ENCODE measurements around the gene CRKL.

DNA sequence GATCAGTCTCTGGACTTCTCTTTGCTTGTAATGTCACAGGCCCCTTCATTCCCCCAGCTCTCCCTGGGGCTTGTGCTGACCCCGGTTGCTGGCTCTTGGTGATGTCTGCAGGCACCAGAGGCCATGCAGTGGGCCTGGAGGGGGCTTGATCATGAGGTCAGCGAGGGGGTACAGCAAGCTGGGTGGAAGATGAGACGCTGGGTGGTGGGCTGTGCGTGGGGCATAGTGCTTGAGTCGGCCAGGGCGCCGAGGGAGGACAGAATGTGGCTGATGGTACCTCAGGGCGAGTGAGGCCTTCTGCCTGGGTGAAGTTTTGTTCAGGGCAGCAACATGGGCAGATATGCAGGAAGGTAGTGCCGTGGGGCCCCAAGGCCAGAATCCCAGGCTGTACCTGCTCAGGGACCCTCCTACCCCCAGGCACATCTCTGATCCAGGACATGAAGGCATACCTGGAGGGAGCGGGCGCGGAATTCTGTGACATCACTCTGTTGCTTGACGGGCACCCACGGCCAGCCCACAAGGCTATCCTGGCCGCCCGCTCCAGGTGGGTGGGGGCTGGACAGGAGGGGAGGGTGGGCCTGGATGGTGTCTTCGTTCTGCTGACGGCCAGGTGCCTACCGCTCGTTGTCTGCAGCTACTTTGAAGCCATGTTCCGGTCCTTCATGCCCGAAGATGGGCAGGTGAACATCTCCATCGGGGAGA lies 78.3 kb downstream of the CRKL start:
- TF ChIP-seq EZH2 (IDR thresholded peaks at IDR 0.05; ENCODE audit: borderline replicate concordance, low read depth, low read length, severe bottlenecking) = no peak
- TF ChIP-seq, protein P1, sequence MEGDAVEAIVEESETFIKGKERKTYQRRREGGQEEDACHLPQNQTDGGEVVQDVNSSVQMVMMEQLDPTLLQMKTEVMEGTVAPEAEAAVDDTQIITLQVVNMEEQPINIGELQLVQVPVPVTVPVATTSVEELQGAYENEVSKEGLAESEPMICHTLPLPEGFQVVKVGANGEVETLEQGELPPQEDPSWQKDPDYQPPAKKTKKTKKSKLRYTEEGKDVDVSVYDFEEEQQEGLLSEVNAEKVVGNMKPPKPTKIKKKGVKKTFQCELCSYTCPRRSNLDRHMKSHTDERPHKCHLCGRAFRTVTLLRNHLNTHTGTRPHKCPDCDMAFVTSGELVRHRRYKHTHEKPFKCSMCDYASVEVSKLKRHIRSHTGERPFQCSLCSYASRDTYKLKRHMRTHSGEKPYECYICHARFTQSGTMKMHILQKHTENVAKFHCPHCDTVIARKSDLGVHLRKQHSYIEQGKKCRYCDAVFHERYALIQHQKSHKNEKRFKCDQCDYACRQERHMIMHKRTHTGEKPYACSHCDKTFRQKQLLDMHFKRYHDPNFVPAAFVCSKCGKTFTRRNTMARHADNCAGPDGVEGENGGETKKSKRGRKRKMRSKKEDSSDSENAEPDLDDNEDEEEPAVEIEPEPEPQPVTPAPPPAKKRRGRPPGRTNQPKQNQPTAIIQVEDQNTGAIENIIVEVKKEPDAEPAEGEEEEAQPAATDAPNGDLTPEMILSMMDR (IDR thresholded peaks at IDR 0.05; ENCODE audit: borderline replicate concordance, extremely low read depth, low read length, poor library complexity, severe bottlenecking) = no peak

Measured in DND-41 (cell line).